Endothelial cell (in vitro differentiated cells): ENCODE measurements around the gene AK8. TPM values are rescaled to one million over a fixed set of nuclear protein-coding genes. Genes with fewer than 3 reads are reported as not detected.

ENCODE experiments used
- DNase-seq: peaks from one replicate; pipeline ENCODE4 v3.0.0; 2021; ENCODE audit warnings: low spot score
- H3K27ac Mint-ChIP-seq: one replicate; pipeline ENCODE4 v1.8.0; 2021; ENCODE audit warnings: mixed read lengths, inconsistent platforms; ENCODE audit not compliant: unreplicated experiment
- H3K27me3 Mint-ChIP-seq: one replicate; pipeline ENCODE4 v1.8.0; 2021; ENCODE audit warnings: mild to moderate bottlenecking, moderate library complexity, mixed read lengths, inconsistent platforms; ENCODE audit not compliant: unreplicated experiment
- H3K36me3 Mint-ChIP-seq: one replicate; pipeline ENCODE4 v1.8.0; 2021; ENCODE audit warnings: mild to moderate bottlenecking, low read depth, mixed read lengths, inconsistent platforms; ENCODE audit not compliant: unreplicated experiment
- H3K4me1 Mint-ChIP-seq: one replicate; pipeline ENCODE4 v1.8.0; 2021; ENCODE audit warnings: mild to moderate bottlenecking, mixed read lengths, inconsistent platforms; ENCODE audit not compliant: unreplicated experiment
- H3K4me3 Mint-ChIP-seq: one replicate; pipeline ENCODE4 v1.8.0; 2021; ENCODE audit warnings: mild to moderate bottlenecking, mixed read lengths, inconsistent platforms; ENCODE audit not compliant: unreplicated experiment
- H3K9me3 Mint-ChIP-seq: one replicate; pipeline ENCODE4 v1.8.0; 2021; ENCODE audit warnings: mixed read lengths, inconsistent platforms; ENCODE audit not compliant: unreplicated experiment
- total RNA-seq: library from RNA; stranded (reverse); fragmentation: NEBNext Ultra II Directional; extraction: Animal tissue kit (Norgen Biotek cat#: 25700); gene quantifications from one replicate; pipeline ENCODE4 v1.2.1, GENCODE V29; 2021; ENCODE audit not compliant: unreplicated experiment
- TF ChIP-seq, protein P1 (sequence below): fragments of 200-600 bp; sonication (generic); IDR thresholded peaks from one replicate; pipeline ENCODE4 v1.5.0; 2021; ENCODE audit warnings: antibody characterized with exemption; ENCODE audit not compliant: unreplicated experiment

AK8 gene
- total RNA-seq, 1 donor from 2014 or later, result 2.0 TPM

DNA sequence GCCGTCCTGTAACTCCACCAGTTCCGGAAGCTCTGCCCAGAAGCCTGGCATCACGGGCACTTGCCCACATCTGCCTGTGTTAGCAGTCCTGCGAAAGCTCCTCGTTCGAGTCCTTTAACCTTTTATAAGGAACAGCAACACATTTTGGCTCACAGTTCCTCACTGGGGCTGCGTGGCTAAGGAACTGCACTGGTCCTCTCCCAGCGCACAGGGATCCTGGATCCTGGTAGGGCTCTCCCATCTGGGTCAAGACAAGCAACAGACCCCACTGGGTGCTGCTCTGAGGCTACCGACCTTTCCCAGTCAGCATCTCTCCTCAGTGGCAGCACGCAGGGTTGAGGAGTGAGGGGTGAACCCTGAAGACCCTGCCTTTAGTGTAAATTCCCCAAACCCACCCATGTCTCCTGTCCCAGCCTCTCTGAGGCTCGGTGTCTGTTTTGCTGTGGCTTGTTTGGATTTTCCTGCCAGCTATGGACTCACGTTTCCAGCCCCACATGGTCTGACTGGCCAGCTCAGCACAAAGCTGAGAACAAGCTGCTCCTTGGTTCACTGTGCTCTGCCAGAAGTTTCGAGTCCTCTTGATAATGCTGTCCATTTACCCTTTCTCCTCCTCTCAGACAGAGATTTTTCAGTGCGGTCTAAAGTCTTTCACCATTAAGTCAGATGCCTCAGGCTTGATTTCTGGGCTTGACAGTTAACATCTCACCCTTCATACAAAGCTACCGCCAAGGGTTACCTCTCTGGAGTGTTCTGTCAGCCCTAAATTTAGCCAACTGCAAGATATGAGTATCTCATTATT, 80.0 kb downstream of the AK8 start:
- TF ChIP-seq, protein P1, sequence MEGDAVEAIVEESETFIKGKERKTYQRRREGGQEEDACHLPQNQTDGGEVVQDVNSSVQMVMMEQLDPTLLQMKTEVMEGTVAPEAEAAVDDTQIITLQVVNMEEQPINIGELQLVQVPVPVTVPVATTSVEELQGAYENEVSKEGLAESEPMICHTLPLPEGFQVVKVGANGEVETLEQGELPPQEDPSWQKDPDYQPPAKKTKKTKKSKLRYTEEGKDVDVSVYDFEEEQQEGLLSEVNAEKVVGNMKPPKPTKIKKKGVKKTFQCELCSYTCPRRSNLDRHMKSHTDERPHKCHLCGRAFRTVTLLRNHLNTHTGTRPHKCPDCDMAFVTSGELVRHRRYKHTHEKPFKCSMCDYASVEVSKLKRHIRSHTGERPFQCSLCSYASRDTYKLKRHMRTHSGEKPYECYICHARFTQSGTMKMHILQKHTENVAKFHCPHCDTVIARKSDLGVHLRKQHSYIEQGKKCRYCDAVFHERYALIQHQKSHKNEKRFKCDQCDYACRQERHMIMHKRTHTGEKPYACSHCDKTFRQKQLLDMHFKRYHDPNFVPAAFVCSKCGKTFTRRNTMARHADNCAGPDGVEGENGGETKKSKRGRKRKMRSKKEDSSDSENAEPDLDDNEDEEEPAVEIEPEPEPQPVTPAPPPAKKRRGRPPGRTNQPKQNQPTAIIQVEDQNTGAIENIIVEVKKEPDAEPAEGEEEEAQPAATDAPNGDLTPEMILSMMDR, result no peak
- H3K9me3 Mint-ChIP-seq, result no peaks in the 10 kb centered on the region
- peaks cover 29% of the 10 kb centered on the region for H3K4me1 Mint-ChIP-seq
- H3K4me3 Mint-ChIP-seq, result no peak overlapping the region
- H3K36me3 Mint-ChIP-seq, result no peaks in the 10 kb centered on the region
- H3K27me3 Mint-ChIP-seq, result peaks cover 9% of the 10 kb centered on the region
- DNase-seq, result no peak
- no peak overlapping the region for H3K27ac Mint-ChIP-seq

DNA sequence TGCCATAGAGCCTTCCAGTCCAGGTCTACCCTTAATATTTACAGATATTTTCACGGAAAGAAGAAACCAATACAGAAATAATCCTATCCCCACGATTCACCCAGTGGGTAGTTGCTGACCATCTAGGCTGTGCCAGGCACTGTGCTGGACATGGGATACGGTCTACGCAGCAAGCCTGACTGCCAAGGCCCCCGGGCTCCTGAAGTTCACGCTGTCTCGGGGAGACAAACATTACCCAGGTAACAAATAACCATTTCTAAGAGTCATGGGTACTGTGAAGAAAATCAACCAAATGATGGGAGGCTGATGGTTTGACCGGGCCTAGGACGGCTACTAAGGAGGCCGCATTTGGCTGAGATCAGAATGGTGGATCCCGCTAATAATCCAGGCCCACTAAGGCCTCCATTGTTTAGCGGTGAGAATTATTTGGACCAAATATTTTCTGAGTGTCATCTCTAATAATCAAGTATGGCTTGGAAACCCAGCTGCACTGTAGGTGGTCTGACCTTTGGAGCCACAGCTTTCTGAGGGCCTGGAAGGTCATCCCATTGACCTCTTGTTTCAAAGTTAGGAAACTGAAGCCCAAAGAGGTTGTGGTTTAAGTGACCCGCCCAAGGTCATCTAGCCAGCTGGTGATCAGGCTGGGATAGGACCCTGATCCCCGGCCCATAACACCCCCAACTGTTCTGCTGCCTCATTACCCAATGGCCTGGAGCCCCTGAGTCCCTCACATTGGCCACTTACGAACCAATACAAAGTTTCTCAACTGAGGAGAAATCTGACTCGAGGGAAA, 82.4 kb downstream of the AK8 start:
- H3K4me1 Mint-ChIP-seq, result peaks cover 29% of the 10 kb centered on the region
- H3K27ac Mint-ChIP-seq, result no peak overlapping the region
- peaks cover 9% of the 10 kb centered on the region for H3K27me3 Mint-ChIP-seq
- H3K9me3 Mint-ChIP-seq, result peaks cover 3% of the 10 kb centered on the region
- no peak for DNase-seq
- no peak overlapping the region for H3K4me3 Mint-ChIP-seq
- TF ChIP-seq, protein P1, result no peak
- no peaks in the 10 kb centered on the region for H3K36me3 Mint-ChIP-seq

DNA sequence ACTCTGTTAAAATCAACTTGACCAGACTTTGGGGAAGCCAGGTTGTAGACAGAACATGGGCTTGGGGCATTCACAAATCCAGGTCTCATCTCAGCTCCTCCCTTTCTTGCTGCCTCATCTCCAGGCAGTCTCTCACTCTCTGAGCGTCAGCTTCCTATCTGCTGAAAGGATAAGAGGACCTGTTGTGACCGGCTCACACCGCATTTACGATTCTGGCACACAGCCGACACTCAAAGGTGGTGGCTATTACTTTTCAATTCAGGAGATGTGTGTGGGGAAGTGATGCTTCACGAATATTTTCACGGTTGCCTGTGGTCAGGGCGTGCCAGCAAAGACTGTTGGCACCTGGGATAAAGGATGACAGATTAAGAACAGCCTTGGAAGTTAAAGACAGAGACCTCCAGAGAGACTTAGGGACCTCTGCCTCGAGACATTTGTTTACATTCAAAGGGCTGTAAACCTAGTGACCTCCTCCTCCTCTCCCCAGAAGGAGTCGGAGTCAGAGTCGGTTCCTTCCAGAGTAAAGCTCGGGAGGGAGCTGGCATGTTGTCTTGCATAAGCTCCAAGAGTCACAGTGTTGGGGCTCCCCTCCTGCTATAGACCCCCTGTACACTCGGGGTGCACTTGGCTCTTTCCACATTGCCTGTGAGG, 83.2 kb downstream of the AK8 start:
- no peak overlapping the region for H3K4me3 Mint-ChIP-seq
- peaks cover 3% of the 10 kb centered on the region for H3K9me3 Mint-ChIP-seq
- no peaks in the 10 kb centered on the region for H3K36me3 Mint-ChIP-seq
- no peak overlapping the region for H3K27ac Mint-ChIP-seq
- TF ChIP-seq, protein P1, result no peak
- no peak for DNase-seq
- peaks cover 29% of the 10 kb centered on the region for H3K4me1 Mint-ChIP-seq
- peaks cover 9% of the 10 kb centered on the region for H3K27me3 Mint-ChIP-seq

DNA sequence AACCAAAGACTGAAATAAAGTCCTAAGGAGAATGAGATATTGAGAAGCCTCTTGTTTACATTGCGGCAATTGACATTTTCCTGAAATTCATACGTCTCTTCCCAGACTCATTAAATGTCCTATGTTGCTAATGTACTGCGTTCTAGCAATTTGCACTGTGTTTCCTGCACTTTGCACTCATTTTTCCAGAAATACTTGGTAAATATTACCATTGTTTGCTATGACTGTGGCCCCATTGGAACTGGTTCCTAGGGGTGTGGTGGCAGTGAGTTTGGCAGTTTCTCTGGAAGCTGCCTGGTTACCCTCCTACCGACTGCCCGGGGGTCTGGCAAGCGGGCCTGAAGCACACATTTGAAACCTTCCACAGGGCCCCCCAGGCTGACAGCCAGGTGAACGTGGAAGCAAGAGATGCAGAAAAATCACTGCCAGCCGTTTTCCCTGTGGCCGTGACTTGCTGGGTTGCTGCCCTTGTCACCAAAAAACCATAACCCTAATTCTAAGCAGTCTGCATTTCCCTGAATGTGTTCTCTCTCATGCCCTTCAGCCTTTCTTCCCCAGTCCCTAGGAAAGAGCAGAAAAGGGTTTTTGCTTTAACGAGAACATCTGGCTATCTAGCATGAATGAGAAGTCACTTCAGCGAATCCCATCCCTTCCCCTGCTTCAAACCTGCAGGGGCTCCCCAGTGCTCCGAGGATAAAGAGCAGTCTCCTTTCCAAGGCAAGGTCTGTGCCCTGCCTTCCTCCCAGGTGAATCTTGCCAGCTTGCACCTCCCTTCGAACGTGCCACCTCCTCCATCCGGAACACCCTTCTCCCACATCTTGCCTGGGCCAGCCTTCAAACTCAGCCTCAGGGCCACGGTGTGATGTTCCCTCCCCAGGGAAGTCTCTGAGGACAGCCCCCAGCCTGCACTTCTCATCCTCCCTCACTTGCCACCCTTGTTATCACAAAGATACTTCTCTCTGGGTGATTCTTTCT, 84.2 kb downstream of the AK8 start:
- DNase-seq, result no peak
- peaks cover 6% of the 10 kb centered on the region for H3K27me3 Mint-ChIP-seq
- no peak overlapping the region for H3K27ac Mint-ChIP-seq

More for the DNA sequence above, 84.2 kb downstream of the AK8 start:
- Mint-ChIP-seq H3K36me3 (no peaks in the 10 kb centered on the region), H3K9me3 (peaks cover 3% of the 10 kb centered on the region), H3K4me1 (peaks cover 25% of the 10 kb centered on the region), H3K4me3 (no peak overlapping the region)
- TF ChIP-seq, protein P1, result no peak
